Bronchial epithelial cell (primary cell): ENCODE data around the gene CHRNA4. TPM values are rescaled to one million over a fixed set of nuclear protein-coding genes. Genes with fewer than 3 reads are reported as not detected.

Experiments used
- DNase-seq: peaks from one replicate; pipeline ENCODE4 v3.0.0-alpha.2; 2010; ENCODE audit warnings: low read depth
- FAIRE-seq: peaks from 2 replicates; lab custom pipeline; 2011; peaks lifted over from hg19 to GRCh38; lab: Jason Lieb, UNC
- H3K27me3 ChIP-seq: 2 replicates; pipeline ENCODE4 v1.5.1; 2011; ENCODE audit warnings: low read length; ENCODE audit not compliant: control insufficient read depth, insufficient read depth
- H3K36me3 ChIP-seq: 2 replicates; pipeline ENCODE4 v1.5.1; 2011; ENCODE audit warnings: low read length; ENCODE audit not compliant: control insufficient read depth, insufficient read depth
- H3K4me3 ChIP-seq: 2 replicates; pipeline ENCODE4 v1.5.1; 2011; ENCODE audit warnings: mild to moderate bottlenecking, low read depth, low read length, control low read depth
- total RNA-seq: library from RNA; depleted of rRNA; stranded (reverse); fragments of >200 nt; gene quantifications from 2 replicates; pipeline ENCODE4 v1.2.1, GENCODE V29; 2014
- TF ChIP-seq, protein P1 (sequence below): IDR thresholded peaks from 2 replicates; pipeline ENCODE4 v1.5.1; 2011; ENCODE audit warnings: mild to moderate bottlenecking, moderate library complexity, low read length, control low read depth, inconsistent platforms; ENCODE audit not compliant: insufficient read depth, severe bottlenecking

Gene CHRNA4
- total RNA-seq, 1 donor from 2014 or later: not detected

DNA sequence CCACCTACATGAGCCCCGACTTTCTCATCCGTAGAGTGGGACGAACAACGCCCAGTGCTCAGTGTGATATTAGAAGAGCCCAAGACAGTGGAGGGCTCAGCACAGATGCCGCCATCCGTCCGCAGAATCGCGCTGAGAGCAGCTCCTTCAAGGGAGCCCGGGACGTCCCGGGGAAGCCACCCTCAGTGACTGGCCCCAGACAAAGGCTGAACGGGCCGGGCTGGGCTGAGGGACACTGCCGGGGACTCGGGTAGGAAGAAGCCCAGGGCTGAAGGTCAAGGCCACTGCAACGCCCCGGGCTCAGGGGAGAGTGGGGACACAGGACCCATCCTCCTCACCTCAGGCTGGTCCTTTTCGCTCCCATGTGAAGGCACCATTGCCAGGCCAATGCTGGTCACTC lies 12.8 kb upstream of the CHRNA4 start:
- FAIRE-seq (no peak), DNase-seq (no peak)
- Histone ChIP-seq H3K27me3 (peaks cover 4% of the 10 kb centered on the region), H3K36me3 (no peaks in the 10 kb centered on the region), H3K4me3 (no peak overlapping the region)
- TF ChIP-seq, protein P1, sequence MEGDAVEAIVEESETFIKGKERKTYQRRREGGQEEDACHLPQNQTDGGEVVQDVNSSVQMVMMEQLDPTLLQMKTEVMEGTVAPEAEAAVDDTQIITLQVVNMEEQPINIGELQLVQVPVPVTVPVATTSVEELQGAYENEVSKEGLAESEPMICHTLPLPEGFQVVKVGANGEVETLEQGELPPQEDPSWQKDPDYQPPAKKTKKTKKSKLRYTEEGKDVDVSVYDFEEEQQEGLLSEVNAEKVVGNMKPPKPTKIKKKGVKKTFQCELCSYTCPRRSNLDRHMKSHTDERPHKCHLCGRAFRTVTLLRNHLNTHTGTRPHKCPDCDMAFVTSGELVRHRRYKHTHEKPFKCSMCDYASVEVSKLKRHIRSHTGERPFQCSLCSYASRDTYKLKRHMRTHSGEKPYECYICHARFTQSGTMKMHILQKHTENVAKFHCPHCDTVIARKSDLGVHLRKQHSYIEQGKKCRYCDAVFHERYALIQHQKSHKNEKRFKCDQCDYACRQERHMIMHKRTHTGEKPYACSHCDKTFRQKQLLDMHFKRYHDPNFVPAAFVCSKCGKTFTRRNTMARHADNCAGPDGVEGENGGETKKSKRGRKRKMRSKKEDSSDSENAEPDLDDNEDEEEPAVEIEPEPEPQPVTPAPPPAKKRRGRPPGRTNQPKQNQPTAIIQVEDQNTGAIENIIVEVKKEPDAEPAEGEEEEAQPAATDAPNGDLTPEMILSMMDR: no peak

- TF ChIP-seq, protein P1: no peak
- no peak for FAIRE-seq
Measured at GRCh38 chr20:63372971-63373885, 12.1 kb upstream of the CHRNA4 start.

DNA sequence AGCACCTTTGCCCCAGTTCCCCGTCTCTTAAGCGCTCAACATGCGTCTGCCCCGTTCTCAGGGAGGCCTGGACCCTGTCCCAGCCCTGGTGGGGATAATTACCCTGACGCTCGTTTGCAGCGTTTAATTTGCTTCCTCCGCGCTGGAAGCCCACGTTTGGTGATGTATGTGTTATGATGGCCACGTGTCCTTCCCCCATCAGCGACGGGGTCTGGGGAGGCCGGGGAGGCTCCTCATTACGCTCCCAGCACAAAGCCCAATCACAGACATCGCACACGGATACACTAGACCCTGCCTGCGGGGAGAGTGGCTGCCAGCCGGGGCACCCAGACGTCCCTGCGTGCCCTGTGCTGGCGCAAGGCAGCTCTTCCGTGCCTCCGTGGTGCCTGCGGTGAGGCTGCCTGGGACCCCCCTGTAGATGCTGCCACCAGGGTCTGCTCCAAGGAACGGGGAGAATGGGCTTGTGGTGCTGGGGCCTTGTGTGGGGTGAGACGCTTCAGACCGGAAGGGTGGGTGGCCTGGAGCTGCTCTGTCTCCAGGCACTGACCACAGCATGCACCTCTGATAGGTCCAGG lies 10.2 kb upstream of the CHRNA4 start:
- Histone ChIP-seq H3K4me3 (no peak overlapping the region), H3K27me3 (no peaks in the 10 kb centered on the region), H3K36me3 (no peaks in the 10 kb centered on the region)
- FAIRE-seq (no peak), DNase-seq (no peak)
- TF ChIP-seq, protein P1: no peak

More at GRCh38 chr20:63372971-63373885, 12.1 kb upstream of the CHRNA4 start:
- no peak for DNase-seq
- Histone ChIP-seq H3K27me3 (peaks cover 4% of the 10 kb centered on the region), H3K36me3 (no peaks in the 10 kb centered on the region), H3K4me3 (no peak overlapping the region)

- Histone ChIP-seq H3K4me3 (no peak overlapping the region), H3K27me3 (no peaks in the 10 kb centered on the region), H3K36me3 (no peaks in the 10 kb centered on the region)
- FAIRE-seq (no peak), DNase-seq (no peak)
- TF ChIP-seq, protein P1: no peak
Measured at GRCh38 chr20:63370618-63371187, 9.6 kb upstream of the CHRNA4 start.

- H3K4me3 ChIP-seq: no peak overlapping the region
- no peaks in the 10 kb centered on the region for H3K27me3 ChIP-seq
- DNase-seq: no peak
- FAIRE-seq: no peak
- TF ChIP-seq, protein P1: no peak
- H3K36me3 ChIP-seq: no peaks in the 10 kb centered on the region
Measured at GRCh38 chr20:63369724-63370617, 8.8 kb upstream of the CHRNA4 start.
